AML-193 (cell line): ENCODE measurements around the gene SYCE3.
A peak's percentile ranks its signal among the peaks of the same experiment; 100 is the strongest.
"Not testable (repeated sequence)": the region's sequence is repeated elsewhere in the genome, so short reads cannot be mapped to it uniquely, and the experiment has no call there.

Experiments
- DNase-seq, 2 experiments: peaks; one replicate each; lab custom pipeline; 2025; lab: John Stamatoyannopoulos, UW

The SYCE3 gene

GRCh38 chr22:50548921-50549790 is 13.6 kb downstream of the SYCE3 start:
- DNase-seq: no peak

- DNase-seq: no peak
These were observed 14.4 kb downstream of the SYCE3 start for GRCh38 chr22:50548040-50548920.

DNA sequence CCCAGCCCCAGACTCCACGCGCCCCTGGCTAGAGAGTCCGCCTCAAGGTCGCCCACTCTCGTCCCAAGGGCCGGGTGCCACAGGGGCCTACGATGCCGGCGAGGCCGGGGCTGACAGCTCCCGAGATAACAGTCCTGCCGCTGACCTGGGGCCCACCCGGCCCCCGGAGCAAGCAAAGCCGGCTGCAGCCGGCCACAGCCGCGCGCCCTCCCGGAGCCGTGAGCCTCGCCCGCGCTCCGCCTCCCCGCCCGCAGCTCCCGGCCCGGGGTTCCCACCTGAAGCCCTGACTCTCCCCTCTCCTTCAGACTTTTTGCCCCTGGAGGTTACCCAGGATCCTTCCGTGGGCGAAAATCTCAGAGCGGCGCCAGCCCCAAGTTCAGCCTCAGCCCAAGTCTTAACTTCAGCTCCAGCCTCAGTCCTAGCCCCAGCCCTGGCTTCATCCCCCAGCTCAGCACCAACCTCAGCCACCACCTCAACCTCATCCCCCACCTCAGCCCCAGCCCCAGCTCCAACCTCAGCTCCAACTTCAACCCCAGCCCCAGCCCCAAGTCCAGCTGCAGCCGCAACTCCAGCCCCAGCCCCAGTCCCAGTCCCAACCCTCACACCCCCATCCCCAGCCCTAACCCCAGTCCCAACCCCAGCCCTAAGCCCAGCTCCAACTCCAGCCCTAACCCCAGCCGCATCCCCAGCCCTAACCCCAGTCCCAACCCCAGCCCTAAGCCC is 15.3 kb downstream of the SYCE3 start:
- DNase-seq: no peak

GRCh38 chr22:50546326-50547262 is 16.1 kb downstream of the SYCE3 start:
- no peak for DNase-seq

- DNase-seq: peak in 1 of 2 experiments; percentile 2
These were observed 17.0 kb downstream of the SYCE3 start, which contains the start of gene KLHDC7B for GRCh38 chr22:50545522-50546325. KLHDC7B (plus strand) TSS chr22:50545899; CDS start chr22:50546244, 345 bp downstream.

- DNase-seq: no peak
These were observed 17.9 kb downstream of the SYCE3 start for GRCh38 chr22:50544746-50545253.

DNA sequence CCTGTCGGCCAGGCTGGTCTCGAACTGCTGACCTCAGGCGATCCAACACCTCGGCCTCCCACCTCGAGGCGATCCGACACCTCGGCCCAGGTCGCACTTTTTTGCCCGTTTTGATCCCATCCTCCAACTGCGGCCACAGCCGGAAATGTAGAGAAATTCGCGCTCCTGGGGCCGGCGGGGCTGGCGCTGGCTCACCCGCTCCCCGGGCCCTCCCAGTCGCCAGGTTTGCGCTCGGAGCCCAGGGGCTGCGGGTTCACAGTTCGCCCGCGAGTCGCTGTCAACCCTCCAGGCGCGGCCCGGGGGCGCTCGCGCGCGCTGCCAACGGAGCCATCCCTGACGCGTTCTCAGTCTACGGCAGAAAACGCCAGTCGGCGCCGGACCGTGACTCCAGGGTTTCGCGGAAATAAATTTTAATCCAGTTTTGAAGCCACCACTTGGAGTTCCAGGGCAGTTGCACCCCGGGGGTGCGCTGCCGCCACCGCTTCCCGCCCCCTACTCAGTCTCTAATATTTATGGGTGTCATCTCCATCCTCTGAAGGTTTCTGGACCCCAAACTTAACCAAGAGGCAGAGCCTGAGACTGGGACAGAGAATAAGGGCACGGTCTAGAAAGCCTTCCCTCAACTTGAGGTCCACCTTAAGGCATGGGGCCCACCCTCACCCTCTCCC is 18.5 kb downstream of the SYCE3 start:
- DNase-seq: peak; percentile 46 to 56

DNA sequence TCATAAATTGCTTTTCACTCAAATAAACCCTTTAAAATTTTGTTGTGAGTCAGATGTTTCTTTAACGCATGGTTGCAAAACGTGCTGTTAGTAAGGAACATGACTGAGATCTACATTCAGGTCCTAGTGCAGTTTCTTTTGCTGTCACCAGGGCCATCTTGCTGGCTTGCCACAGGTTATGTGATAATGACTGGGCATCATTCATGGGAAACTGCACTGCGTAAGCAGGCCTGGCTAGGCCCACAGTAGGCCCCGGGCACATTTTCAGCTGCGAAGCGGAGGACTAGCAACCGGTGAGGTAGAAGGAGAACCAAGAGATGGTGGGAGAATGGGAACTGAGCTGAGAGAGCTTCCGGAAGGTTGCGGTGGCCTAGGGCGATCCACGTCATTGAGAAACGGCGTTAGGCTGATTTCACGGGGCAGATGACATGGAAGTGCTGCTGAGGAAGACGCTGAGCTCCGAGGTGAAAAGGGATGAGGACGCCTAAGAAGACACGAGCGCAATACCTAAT is 20.2 kb downstream of the SYCE3 start:
- DNase-seq: peak; percentile 14 to 20

DNA sequence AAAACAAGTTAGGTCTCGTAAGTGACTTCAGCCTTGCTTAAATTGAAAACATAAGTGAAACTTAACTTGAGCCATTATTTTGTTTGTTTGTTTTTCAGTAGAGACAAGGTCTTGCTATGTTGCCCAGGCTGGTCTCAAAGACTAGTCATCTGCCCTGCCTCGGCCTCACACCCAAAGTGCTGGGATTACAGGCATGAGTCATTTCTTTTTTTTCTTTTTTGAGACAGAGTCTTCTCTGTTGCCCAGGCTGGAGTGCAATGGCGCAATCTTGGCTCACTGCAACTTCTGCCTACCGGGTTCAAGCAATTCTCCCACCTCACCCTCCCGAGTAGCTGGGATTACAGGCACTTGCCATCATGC is 21.1 kb downstream of the SYCE3 start:
- peak; percentile 61 to 80 for DNase-seq

- no peak for DNase-seq
These were observed 22.3 kb downstream of the SYCE3 start for GRCh38 chr22:50540381-50540780.

DNA sequence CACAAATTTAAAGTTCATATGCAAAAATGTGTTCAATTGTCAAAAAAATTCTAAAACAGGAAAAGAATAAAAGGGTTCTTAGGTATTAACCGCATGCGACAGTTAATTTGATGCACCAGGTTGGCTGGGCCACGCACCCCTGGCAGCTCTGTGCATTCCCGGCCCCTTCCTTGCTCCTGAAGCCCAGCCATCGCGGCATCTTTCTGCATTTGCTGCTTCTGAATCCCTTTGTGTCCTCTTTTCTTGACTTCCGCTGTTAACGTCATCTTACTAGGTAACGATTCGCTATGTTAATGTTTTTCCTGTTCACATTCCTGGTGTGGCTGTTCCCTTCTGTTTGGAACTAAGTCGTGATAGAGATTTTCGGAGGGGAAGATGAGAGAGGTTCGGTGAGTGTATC is 25.0 kb downstream of the SYCE3 start:
- DNase-seq: no peak

GRCh38 chr22:50536226-50536625 is 26.5 kb downstream of the SYCE3 start:
- no peak for DNase-seq

GRCh38 chr22:50535113-50535512 is 27.6 kb downstream of the SYCE3 start:
- no peak for DNase-seq

GRCh38 chr22:50533856-50534711 is 28.6 kb downstream of the SYCE3 start:
- not testable (repeated sequence) for DNase-seq

GRCh38 chr22:50532824-50533796 is 29.6 kb downstream of the SYCE3 start:
- DNase-seq: no peak

- no peak for DNase-seq
These were observed 30.6 kb downstream of the SYCE3 start for GRCh38 chr22:50531962-50532674.
